ENCODE data around the gene CHMP1A.

Gene CHMP1A

GRCh38 chr16:89605186-89605970, 52.1 kb downstream of the CHMP1A start:
- no peak for DNase-seq (ENCODE audit: low read depth, low spot score)

GRCh38 chr16:89604764-89605163, 52.7 kb downstream of the CHMP1A start:
- DNase-seq (ENCODE audit: low read depth, low spot score): no peak

GRCh38 chr16:89602952-89603590, 54.4 kb downstream of the CHMP1A start:
- no peak for DNase-seq (ENCODE audit: low read depth, low spot score)

GRCh38 chr16:89602273-89602951, 55.1 kb downstream of the CHMP1A start:
- peak; percentile 86 for DNase-seq (ENCODE audit: low read depth, low spot score)

GRCh38 chr16:89601906-89602272, 55.6 kb downstream of the CHMP1A start:
- no peak for DNase-seq (ENCODE audit: low read depth, low spot score)

- no peak for DNase-seq (ENCODE audit: low read depth, low spot score)
Observed at GRCh38 chr16:89600956-89601355, 56.6 kb downstream of the CHMP1A start.

GRCh38 chr16:89600427-89600826, 57.1 kb downstream of the CHMP1A start:
- DNase-seq (ENCODE audit: low read depth, low spot score): no peak

GRCh38 chr16:89599902-89600301, 57.6 kb downstream of the CHMP1A start:
- DNase-seq (ENCODE audit: low read depth, low spot score): no peak

- DNase-seq (ENCODE audit: low read depth, low spot score): no peak
Observed at GRCh38 chr16:89599451-89599858, 58.1 kb downstream of the CHMP1A start.

- no peak for DNase-seq (ENCODE audit: low read depth, low spot score)
Observed at GRCh38 chr16:89598199-89598598, 59.3 kb downstream of the CHMP1A start.

- no peak for DNase-seq (ENCODE audit: low read depth, low spot score)
Observed at GRCh38 chr16:89596957-89597649, 60.4 kb downstream of the CHMP1A start.

GRCh38 chr16:89596061-89596689, 61.3 kb downstream of the CHMP1A start:
- no peak for DNase-seq (ENCODE audit: low read depth, low spot score)

GRCh38 chr16:89595330-89596060, 62.0 kb downstream of the CHMP1A start:
- no peak for DNase-seq (ENCODE audit: low read depth, low spot score)
